ENCODE measurements around the gene PPBP.
"Not testable (repeated sequence)": the region's sequence is repeated elsewhere in the genome, so short reads cannot be mapped to it uniquely, and the experiment has no call there.

The PPBP gene

GRCh38 chr4:73952352-73952751, 35.6 kb downstream of the PPBP start:
- no peak for DNase-seq (ENCODE audit: low read depth)
- TF ChIP-seq CTCF (IDR thresholded peaks at IDR 0.05; ENCODE audit: low read length, missing control alignments) = no peak
- H3K4me3 ChIP-seq (replicated peaks; ENCODE audit: low read depth, low read length) = no peak overlapping the region

GRCh38 chr4:73950376-73950920, 37.5 kb downstream of the PPBP start:
- not testable (repeated sequence) for DNase-seq (ENCODE audit: low read depth); H3K4me3 ChIP-seq (replicated peaks; ENCODE audit: low read depth, low read length)

- DNase-seq (ENCODE audit: low read depth) = no peak
- TF ChIP-seq CTCF (IDR thresholded peaks at IDR 0.05; ENCODE audit: low read length, missing control alignments) = no peak
- H3K4me3 ChIP-seq (replicated peaks; ENCODE audit: low read depth, low read length) = no peak overlapping the region
These were observed 38.8 kb downstream of the PPBP start for GRCh38 chr4:73948990-73949706.

GRCh38 chr4:73948291-73948690, 39.7 kb downstream of the PPBP start:
- H3K4me3 ChIP-seq (replicated peaks; ENCODE audit: low read depth, low read length) = no peak overlapping the region
- TF ChIP-seq CTCF (IDR thresholded peaks at IDR 0.05; ENCODE audit: low read length, missing control alignments) = no peak

GRCh38 chr4:73947239-73947985, 40.6 kb downstream of the PPBP start:
- no peak for DNase-seq (ENCODE audit: low read depth)
- TF ChIP-seq CTCF (IDR thresholded peaks at IDR 0.05; ENCODE audit: low read length, missing control alignments) = no peak
- H3K4me3 ChIP-seq (replicated peaks; ENCODE audit: low read depth, low read length) = no peak overlapping the region

More at GRCh38 chr4:73948291-73948690, 39.7 kb downstream of the PPBP start:
- peak; percentile 11 for DNase-seq (ENCODE audit: low read depth)

GRCh38 chr4:73945674-73946449, 42.1 kb downstream of the PPBP start:
- H3K4me3 ChIP-seq (replicated peaks; ENCODE audit: low read depth, low read length) = no peak overlapping the region
- no peak for DNase-seq (ENCODE audit: low read depth)
- no peak for TF ChIP-seq CTCF (IDR thresholded peaks at IDR 0.05; ENCODE audit: low read length, missing control alignments)

GRCh38 chr4:73945140-73945539, 42.9 kb downstream of the PPBP start:
- no peak for TF ChIP-seq CTCF (IDR thresholded peaks at IDR 0.05; ENCODE audit: low read length, missing control alignments)
- DNase-seq (ENCODE audit: low read depth) = no peak
- H3K4me3 ChIP-seq (replicated peaks; ENCODE audit: low read depth, low read length) = no peak overlapping the region
